ENCODE data around the gene TMA7B.

DNA sequence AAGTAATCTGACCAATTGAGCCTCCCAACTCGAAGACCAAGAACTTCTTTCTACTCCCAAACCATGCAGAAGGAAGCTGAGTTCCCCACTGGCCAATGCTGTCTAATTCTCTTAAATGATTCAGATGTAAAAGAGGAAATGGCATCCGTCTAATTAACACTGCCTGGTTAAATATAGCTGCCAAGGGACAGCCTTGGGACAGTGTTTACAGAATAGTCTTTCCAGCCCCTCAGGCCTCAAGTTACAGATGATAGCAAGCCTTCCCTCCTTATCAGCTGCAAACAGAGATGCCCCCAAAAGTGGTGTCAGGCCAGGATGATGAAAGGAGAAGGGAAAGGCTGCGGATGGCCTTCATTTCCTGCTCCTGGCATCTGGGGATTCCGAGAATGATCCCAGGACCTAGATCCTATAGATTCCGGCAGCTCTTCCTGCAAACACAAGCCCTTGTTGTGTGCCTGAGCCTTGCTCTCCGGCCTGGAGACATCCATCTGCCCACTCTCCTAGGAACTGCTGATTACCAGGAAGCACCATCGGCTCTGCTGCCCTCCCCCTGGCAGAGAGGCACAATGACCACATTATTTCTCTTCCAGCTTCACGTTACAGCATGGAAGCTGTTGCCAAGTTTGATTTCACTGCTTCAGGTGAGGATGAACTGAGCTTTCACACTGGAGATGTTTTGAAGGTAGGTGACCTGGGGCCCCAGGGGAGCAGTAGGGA is 13.5 kb upstream of the TMA7B start:
- TF ChIP-seq GATA3 (IDR thresholded peaks at IDR 0.05; ENCODE audit: low read depth, low read length) = no peak
- TF ChIP-seq GATA2 (IDR thresholded peaks at IDR 0.05; ENCODE audit: low read depth, low read length) = no peak; the same call in 1 of the 2 replicates

All from SH-SY5Y (cell line).